HG02759 (cell line): Measurements from ENCODE around the gene TST.

Source experiments
- ATAC-seq: cut with Tn5 transposase; IDR thresholded peaks from one replicate; pipeline ENCODE4 v1.9.1; 2021; ENCODE audit warnings: mild to moderate bottlenecking, moderate library complexity; ENCODE audit not compliant: unreplicated experiment

TST gene

GRCh38 chr22:36988075-36988832 is 31.0 kb downstream of the TST start:
- no peak for ATAC-seq

GRCh38 chr22:36986242-36986821 is 32.9 kb downstream of the TST start:
- ATAC-seq: no peak

GRCh38 chr22:36985211-36985889 is 33.9 kb downstream of the TST start:
- no peak for ATAC-seq

GRCh38 chr22:36982136-36982535 is 37.1 kb downstream of the TST start:
- no peak for ATAC-seq

- ATAC-seq: no peak
Observed at GRCh38 chr22:36981247-36981775, 37.9 kb downstream of the TST start.

GRCh38 chr22:36979016-36979910 is 40.0 kb downstream of the TST start:
- no peak for ATAC-seq

- peak; percentile 82 for ATAC-seq
Observed at GRCh38 chr22:36977947-36978660, 41.1 kb downstream of the TST start.

GRCh38 chr22:36977401-36977861 is 41.8 kb downstream of the TST start:
- no peak for ATAC-seq

- ATAC-seq: no peak
Observed at GRCh38 chr22:36976606-36977005, 42.6 kb downstream of the TST start.

GRCh38 chr22:36971341-36972125 is 47.7 kb downstream of the TST start:
- ATAC-seq: no peak

- no peak for ATAC-seq
Observed at GRCh38 chr22:36968249-36968964, 50.8 kb downstream of the TST start.

GRCh38 chr22:36966851-36967540 is 52.3 kb downstream of the TST start:
- ATAC-seq: no peak

GRCh38 chr22:36965696-36966095 is 53.6 kb downstream of the TST start:
- no peak for ATAC-seq

GRCh38 chr22:36964106-36964505 is 55.1 kb downstream of the TST start:
- no peak for ATAC-seq

GRCh38 chr22:36963302-36963701 is 55.9 kb downstream of the TST start:
- ATAC-seq: no peak

GRCh38 chr22:36961626-36962025 is 57.6 kb downstream of the TST start:
- ATAC-seq: no peak
